Activated T-cell treated with anti-CD3 and anti-CD28 coated beads for 1 hour (primary cell): ENCODE measurements around the gene ZDHHC5.

ENCODE experiments used
- DNase-seq: peaks from one replicate; pipeline ENCODE4 v3.0.0-alpha.2; 2020; ENCODE audit warnings: low read depth

Gene ZDHHC5, protein sequence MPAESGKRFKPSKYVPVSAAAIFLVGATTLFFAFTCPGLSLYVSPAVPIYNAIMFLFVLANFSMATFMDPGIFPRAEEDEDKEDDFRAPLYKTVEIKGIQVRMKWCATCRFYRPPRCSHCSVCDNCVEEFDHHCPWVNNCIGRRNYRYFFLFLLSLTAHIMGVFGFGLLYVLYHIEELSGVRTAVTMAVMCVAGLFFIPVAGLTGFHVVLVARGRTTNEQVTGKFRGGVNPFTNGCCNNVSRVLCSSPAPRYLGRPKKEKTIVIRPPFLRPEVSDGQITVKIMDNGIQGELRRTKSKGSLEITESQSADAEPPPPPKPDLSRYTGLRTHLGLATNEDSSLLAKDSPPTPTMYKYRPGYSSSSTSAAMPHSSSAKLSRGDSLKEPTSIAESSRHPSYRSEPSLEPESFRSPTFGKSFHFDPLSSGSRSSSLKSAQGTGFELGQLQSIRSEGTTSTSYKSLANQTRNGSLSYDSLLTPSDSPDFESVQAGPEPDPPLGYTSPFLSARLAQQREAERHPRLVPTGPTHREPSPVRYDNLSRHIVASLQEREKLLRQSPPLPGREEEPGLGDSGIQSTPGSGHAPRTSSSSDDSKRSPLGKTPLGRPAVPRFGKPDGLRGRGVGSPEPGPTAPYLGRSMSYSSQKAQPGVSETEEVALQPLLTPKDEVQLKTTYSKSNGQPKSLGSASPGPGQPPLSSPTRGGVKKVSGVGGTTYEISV

GRCh38 chr11:57667736-57668433 is at the start of gene ZDHHC5:
Gene ZDHHC5, plus strand, starts transcription at chr11:57668114. Its CDS starts 4,977 bp downstream, at chr11:57673091.
- peak; percentile 97 for DNase-seq

GRCh38 chr11:57618438-57618837 is 49.5 kb upstream of the ZDHHC5 start:
- DNase-seq = no peak

GRCh38 chr11:57619331-57619730 is 48.6 kb upstream of the ZDHHC5 start:
- no peak for DNase-seq

- no peak for DNase-seq
These were observed 47.4 kb upstream of the ZDHHC5 start for GRCh38 chr11:57620467-57620866.

DNA sequence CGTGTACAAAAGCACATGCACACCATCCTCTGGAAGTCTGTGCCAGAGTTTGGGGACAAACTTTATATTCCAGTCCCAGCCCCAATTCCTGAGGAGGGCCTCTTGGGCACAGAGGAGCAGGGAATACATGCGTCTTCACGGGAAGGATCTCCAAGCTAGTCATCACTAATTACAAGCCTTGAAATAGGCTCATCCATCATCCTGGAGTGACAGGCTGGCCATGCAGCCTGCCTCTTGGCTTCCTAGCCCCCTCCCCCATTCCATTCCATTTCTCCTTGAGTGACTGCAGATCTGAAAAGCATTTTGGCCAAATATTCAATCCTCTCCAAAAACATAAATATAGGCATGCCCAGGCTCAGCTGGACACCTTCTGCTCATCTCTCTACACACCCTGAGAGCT is 45.7 kb upstream of the ZDHHC5 start:
- no peak for DNase-seq

DNA sequence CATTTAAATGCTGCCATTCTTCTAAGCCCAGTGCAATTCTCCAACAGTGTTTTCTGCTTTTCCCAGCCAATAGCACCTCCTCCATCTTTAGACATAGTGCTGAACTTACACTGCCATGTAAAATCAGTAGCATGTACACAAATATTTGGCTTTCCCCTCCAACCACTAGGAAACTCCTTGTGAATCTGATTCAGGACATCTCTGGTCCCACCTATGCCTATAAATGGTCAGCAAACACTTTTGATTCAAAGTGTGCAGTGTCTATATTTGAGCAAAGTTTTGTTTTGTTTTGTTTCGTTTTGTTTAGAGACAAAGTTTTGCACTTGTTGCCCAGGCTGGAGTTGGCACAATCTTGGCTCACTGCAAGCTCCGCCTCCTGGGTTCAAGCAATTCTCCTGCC is 43.0 kb upstream of the ZDHHC5 start:
- DNase-seq = no peak

GRCh38 chr11:57626895-57627294 is 41.0 kb upstream of the ZDHHC5 start:
- no peak for DNase-seq

GRCh38 chr11:57630171-57630570 is 37.7 kb upstream of the ZDHHC5 start:
- DNase-seq = no peak

DNA sequence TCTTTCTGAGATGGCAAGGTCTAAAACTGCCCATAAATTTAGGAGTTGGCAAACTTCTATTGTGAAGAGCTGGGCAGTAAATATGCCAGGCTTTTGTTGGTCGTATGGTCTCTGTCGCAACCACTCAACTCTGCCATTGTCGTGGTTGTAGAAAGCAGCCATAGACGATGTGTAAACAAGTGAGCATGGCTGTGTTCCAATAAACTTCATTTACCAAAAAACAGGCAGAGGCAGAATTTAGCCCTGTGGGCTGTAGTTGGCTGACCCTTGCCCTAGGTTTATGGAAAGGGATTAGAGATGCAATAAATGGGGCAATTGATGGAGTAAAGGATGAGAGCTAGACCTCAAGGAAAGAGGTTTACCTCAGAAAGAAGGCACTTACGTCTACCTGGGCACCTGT is 35.8 kb upstream of the ZDHHC5 start:
- DNase-seq = no peak

DNA sequence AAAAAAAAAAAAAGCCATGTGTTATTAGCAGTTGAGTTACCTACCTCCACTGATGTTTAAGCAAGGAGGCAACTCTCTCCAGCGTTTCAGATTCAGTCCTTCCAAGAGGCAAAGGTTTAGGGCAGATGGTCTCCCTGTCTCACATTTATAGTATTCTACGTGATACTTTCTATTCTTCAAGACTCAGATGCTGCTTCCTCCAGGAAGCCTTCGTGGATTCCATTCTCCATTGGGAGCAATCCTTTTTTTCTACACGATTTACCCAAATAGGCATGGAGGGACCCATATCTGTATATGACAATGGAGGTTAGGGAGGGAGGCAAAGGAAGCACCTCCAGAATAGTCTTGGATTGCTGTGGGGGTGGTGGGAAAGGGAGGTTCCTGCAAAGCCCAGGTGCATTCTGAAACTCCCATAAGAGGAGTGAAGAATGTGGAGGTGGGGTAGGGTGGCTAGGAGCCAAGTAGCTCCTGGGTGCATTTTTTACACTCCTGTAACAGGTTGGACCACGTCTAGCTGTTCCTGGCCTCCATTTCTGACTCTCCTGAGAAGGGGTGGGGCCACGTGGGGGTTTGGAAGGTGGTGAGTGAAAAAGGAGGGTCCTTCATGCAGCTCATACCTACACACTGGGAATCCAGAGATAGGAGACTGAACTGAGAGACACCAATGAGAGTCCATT is 34.4 kb upstream of the ZDHHC5 start:
- DNase-seq = no peak

DNA sequence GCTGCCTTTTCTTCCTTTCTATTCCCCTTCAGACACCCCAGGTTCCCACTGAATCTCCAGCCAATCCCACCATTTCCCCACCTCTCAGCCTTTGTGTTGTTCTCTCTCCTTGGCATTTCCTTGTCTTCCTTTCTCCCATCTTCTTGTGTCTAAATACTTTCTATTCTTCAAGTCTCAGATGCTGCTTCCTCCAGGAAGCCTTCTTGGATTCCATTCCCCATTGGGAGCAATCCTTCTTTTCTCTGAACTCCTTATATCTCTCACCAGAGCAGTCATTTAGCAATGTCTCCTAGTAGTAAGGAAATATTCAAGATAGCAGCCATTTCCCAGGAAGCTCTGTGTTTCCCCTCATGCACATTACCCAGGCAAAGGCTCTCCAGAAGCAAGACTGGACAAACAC is 33.6 kb upstream of the ZDHHC5 start:
- DNase-seq = no peak

DNA sequence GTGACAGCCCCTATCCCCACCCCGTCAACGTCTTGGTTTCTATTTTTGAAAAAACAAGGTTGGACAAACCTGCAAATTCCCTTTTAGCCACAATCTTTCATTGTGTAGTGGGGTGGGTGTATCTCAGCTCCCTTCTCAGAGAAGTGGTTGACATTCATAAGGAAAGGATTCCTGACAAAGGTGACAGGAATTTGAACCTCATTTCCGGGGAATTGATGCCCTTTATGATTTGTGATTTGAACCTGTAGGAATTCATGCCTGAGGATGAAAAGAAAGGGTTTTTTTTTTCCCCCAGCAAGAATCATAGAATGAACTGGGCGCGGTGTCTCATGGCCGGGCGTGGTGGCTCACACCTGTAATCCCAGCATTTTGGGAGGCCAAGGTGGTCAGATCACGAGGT is 32.7 kb upstream of the ZDHHC5 start:
- DNase-seq = no peak

GRCh38 chr11:57637626-57638004 is 30.3 kb upstream of the ZDHHC5 start:
- DNase-seq = no peak

GRCh38 chr11:57638005-57638781 is 29.7 kb upstream of the ZDHHC5 start:
- no peak for DNase-seq

GRCh38 chr11:57638811-57639320 is 29.0 kb upstream of the ZDHHC5 start:
- DNase-seq = no peak

- DNase-seq = no peak
These were observed 28.4 kb upstream of the ZDHHC5 start for GRCh38 chr11:57639321-57640067.

GRCh38 chr11:57640068-57640800 is 27.7 kb upstream of the ZDHHC5 start:
- DNase-seq = no peak

DNA sequence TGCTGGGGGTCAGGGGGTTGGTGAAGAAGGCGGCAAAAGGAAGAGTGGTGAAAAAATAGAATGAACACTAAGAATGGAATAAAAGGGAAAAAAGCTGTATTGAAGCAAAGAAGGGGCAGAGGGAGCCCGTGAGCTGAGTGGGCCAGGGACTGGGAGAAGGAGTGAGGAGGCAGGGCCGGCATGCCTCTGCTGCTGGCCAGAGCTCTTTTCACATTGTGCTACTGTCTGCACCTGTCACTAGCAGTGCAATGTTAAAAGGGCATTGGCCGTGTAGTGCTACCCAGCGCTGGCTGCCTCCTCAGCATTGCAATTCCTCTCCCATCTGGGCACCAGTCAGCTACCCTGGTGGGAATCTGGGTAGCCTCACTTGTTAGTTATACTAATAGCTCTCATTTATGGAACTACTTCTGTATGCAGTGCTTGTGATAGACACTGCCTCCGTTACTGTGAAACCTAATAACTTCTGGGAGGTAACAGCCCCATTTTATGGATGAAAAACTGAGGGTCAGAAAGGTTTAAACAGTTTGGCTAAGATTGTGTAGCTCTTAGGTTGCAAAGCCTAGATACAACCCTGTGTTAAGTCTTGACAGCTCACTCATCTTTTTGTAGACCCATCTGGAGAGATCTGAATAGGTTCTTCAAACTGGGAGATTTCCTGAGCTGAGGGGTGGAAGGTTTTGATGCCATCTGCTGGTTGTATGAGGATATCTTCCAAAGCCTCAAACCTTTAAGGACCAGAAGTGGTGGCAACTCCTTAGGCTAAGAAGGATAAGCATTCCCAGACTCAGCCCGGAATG is 26.7 kb upstream of the ZDHHC5 start:
- no peak for DNase-seq

- DNase-seq = no peak
These were observed 24.1 kb upstream of the ZDHHC5 start for GRCh38 chr11:57643802-57644201.
